ENCODE data around the gene GALNT15. TPM values are rescaled to one million over a fixed set of nuclear protein-coding genes. Genes with fewer than 3 reads are reported as not detected.

The GALNT15 gene
- total RNA-seq, 1 experiment from 2014 or later: not detected

GRCh38 chr3:16142350-16143025 lies 32.0 kb upstream of the GALNT15 start:
- DNase-seq: no peak
- no peaks in the 10 kb centered on the region for H3K79me2 ChIP-seq (ENCODE audit: low read depth)
- no TSS peak for BruUV-seq (replicated peaks)
- H3F3A ChIP-seq (ENCODE audit: insufficient read depth, low read depth): 0 out of 2 replicates have a peak, but pooled peaks cover 5% of the 10 kb centered on the region
- H4K20me1 ChIP-seq (ENCODE audit: insufficient read depth): no peaks in the 10 kb centered on the region
- intact Hi-C loops (cut with micrococcal nuclease; ENCODE audit: unreplicated experiment): no loop called here
- no peak overlapping the region for H2AFZ ChIP-seq
- no peaks in the 10 kb centered on the region for H3K27me3 ChIP-seq (ENCODE audit: insufficient read depth, low read depth)
- H3K4me2 ChIP-seq: no peak overlapping the region
- H3K9me2 ChIP-seq (ENCODE audit: insufficient read depth): no peaks in the 10 kb centered on the region
- H3K4me3 ChIP-seq: no peak overlapping the region
- ChIA-PET POLR2A (ENCODE audit: unreplicated experiment) (no interaction called here), CTCF (no interaction called here)
- H3K36me3 ChIP-seq (ENCODE audit: low read depth): no peaks in the 10 kb centered on the region
- H3K27ac ChIP-seq: no peak overlapping the region
- no peak for TF ChIP-seq EZH2 (IDR thresholded peaks at IDR 0.05; ENCODE audit: low read depth)
- TF ChIP-seq, protein P1, sequence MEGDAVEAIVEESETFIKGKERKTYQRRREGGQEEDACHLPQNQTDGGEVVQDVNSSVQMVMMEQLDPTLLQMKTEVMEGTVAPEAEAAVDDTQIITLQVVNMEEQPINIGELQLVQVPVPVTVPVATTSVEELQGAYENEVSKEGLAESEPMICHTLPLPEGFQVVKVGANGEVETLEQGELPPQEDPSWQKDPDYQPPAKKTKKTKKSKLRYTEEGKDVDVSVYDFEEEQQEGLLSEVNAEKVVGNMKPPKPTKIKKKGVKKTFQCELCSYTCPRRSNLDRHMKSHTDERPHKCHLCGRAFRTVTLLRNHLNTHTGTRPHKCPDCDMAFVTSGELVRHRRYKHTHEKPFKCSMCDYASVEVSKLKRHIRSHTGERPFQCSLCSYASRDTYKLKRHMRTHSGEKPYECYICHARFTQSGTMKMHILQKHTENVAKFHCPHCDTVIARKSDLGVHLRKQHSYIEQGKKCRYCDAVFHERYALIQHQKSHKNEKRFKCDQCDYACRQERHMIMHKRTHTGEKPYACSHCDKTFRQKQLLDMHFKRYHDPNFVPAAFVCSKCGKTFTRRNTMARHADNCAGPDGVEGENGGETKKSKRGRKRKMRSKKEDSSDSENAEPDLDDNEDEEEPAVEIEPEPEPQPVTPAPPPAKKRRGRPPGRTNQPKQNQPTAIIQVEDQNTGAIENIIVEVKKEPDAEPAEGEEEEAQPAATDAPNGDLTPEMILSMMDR (conservative IDR thresholded peaks at IDR 0.05): no peak
- peaks cover 2% of the 10 kb centered on the region; the same call in 1 of the 2 replicates for H3K4me1 ChIP-seq (replicated peaks; ENCODE audit: insufficient read depth)
- H3K9me3 ChIP-seq (ENCODE audit: insufficient read depth, low read depth): no peaks in the 10 kb centered on the region

DNA sequence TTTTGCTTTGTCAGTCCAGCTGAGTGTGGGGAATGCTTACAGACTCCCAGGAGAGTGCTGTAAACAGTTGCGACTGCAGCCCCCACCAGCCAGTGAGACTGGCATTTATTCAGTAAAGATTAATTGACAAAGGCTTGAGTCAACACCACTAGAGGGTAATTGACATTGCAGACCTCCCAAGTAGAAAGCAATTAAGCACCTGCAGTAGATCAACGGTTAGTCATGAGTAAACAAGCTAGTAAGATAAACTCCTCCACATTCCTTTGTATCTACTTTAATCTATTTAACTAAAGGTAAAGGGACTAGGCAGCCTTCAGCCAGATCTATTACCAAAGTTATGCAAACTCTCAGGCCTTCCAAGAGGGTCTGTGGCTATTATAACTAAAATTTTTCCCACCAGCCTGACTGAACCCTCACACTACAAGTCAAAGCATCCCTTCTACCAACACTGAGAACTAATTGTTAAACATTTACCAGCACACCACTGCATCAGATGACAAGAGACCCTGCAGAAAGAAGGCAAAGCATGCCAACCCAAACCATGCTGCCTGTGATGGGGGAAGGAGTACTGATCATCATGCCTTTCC lies 30.5 kb upstream of the GALNT15 start:
- H3K27ac ChIP-seq: no peak overlapping the region
- no peaks in the 10 kb centered on the region for H3K27me3 ChIP-seq (ENCODE audit: insufficient read depth, low read depth)
- no peaks in the 10 kb centered on the region for H3K36me3 ChIP-seq (ENCODE audit: low read depth)
- H3K4me1 ChIP-seq (replicated peaks; ENCODE audit: insufficient read depth): peaks cover 3% of the 10 kb centered on the region; the same call in 1 of the 2 replicates
- no peaks in the 10 kb centered on the region for H3K9me2 ChIP-seq (ENCODE audit: insufficient read depth)
- ChIA-PET POLR2A (ENCODE audit: unreplicated experiment) (no interaction called here), CTCF (no interaction called here)
- intact Hi-C loops (cut with micrococcal nuclease; ENCODE audit: unreplicated experiment): no loop called here
- no peak for TF ChIP-seq EZH2 (IDR thresholded peaks at IDR 0.05; ENCODE audit: low read depth)
- TF ChIP-seq, protein P1 (conservative IDR thresholded peaks at IDR 0.05): no peak
- H2AFZ ChIP-seq: no peak overlapping the region
- no TSS peak for BruUV-seq (replicated peaks)
- 0 out of 2 replicates have a peak, but pooled peaks cover 5% of the 10 kb centered on the region for H3F3A ChIP-seq (ENCODE audit: insufficient read depth, low read depth)
- no peak for DNase-seq
- no peaks in the 10 kb centered on the region for H3K79me2 ChIP-seq (ENCODE audit: low read depth)
- H3K9me3 ChIP-seq (ENCODE audit: insufficient read depth, low read depth): no peaks in the 10 kb centered on the region
- no peak overlapping the region for H3K4me3 ChIP-seq
- no peaks in the 10 kb centered on the region for H4K20me1 ChIP-seq (ENCODE audit: insufficient read depth)
- H3K4me2 ChIP-seq: no peak overlapping the region

- H3K27ac ChIP-seq: no peak overlapping the region
- H3K9me3 ChIP-seq (ENCODE audit: insufficient read depth, low read depth): no peaks in the 10 kb centered on the region
- TF ChIP-seq EZH2 (IDR thresholded peaks at IDR 0.05; ENCODE audit: low read depth): no peak
- TF ChIP-seq, protein P1 (conservative IDR thresholded peaks at IDR 0.05): no peak
- BruUV-seq (replicated peaks): no TSS peak
- H3K4me3 ChIP-seq: no peak overlapping the region
- H4K20me1 ChIP-seq (ENCODE audit: insufficient read depth): no peaks in the 10 kb centered on the region
- H3K4me2 ChIP-seq: no peak overlapping the region
- H3K4me1 ChIP-seq (replicated peaks; ENCODE audit: insufficient read depth): peaks cover 3% of the 10 kb centered on the region; the same call in 1 of the 2 replicates
- ChIA-PET POLR2A (ENCODE audit: unreplicated experiment) (no interaction called here), CTCF (interaction anchor here (0.7 kb wide), 1 partner anchor 21 kb away, joined by 3 read pairs; no protein-coding TSS in a partner anchor)
- H3K9me2 ChIP-seq (ENCODE audit: insufficient read depth): no peaks in the 10 kb centered on the region
- H3F3A ChIP-seq (ENCODE audit: insufficient read depth, low read depth): 0 out of 2 replicates have a peak, but pooled peaks cover 5% of the 10 kb centered on the region
- no peaks in the 10 kb centered on the region for H3K79me2 ChIP-seq (ENCODE audit: low read depth)
- no peaks in the 10 kb centered on the region for H3K27me3 ChIP-seq (ENCODE audit: insufficient read depth, low read depth)
- DNase-seq: no peak
- intact Hi-C loops (cut with micrococcal nuclease; ENCODE audit: unreplicated experiment): no loop called here
- no peaks in the 10 kb centered on the region for H3K36me3 ChIP-seq (ENCODE audit: low read depth)
- H2AFZ ChIP-seq: no peak overlapping the region
Observed at GRCh38 chr3:16145176-16145575, 29.3 kb upstream of the GALNT15 start.
